ENCODE results near the gene NCKAP1. TPM values are rescaled to one million over a fixed set of nuclear protein-coding genes. Genes with fewer than 3 reads are reported as not detected.
"Not testable (repeated sequence)": the region's sequence is repeated elsewhere in the genome, so short reads cannot be mapped to it uniquely, and the experiment has no call there.

Gene NCKAP1
- total and polyA plus RNA-seq, 2 experiments from 2014 or later = 54.5 to 216 TPM

DNA sequence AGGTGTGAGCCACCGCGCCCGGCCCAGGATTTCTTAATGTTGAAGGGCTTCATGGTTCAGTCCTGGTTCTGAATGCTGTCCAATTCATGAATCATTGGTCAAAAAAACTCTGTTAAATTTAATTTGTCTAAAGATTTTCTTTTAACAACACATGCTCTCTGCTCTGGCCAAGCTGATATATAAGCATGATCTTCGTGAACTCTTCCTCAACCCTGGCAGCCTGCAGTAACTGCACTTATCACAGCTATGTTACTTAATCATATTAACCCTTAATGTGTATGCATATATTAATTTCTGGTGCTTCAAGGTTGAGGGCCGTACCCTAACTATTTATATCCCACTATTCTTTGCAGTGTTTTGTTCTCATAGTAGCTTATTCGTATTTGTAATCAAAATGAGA lies 142.5 kb downstream of the NCKAP1 start:
- 92% methylated on average over 6 of the region's 6 CpGs for WGBS (ENCODE audit: low lambda C conversion rate, missing lambda C conversion rate)
- no peak overlapping the region for H3K4me3 ChIP-seq

GRCh38 chr2:182895169-182895568 lies 143.1 kb downstream of the NCKAP1 start:
- no peak overlapping the region for H2AFZ ChIP-seq
- H3K4me3 ChIP-seq = no peak overlapping the region
- H3K9me2 ChIP-seq (replicated peaks; ENCODE audit: insufficient read depth) = no peaks in the 10 kb centered on the region
- no peaks in the 10 kb centered on the region for H3K9me3 ChIP-seq (ENCODE audit: low read depth)
- no peak overlapping the region for H3K4me2 ChIP-seq
- 93% methylated on average over 4 of the region's 4 CpGs for WGBS (ENCODE audit: low lambda C conversion rate, missing lambda C conversion rate)
- no peaks in the 10 kb centered on the region for H3K27me3 ChIP-seq
- H3K79me2 ChIP-seq = no peaks in the 10 kb centered on the region
- no peaks in the 10 kb centered on the region for H3K36me3 ChIP-seq (replicated peaks; ENCODE audit: insufficient read depth, low read depth)
- no peak overlapping the region for H3K27ac ChIP-seq
- no peaks in the 10 kb centered on the region for H4K20me1 ChIP-seq (ENCODE audit: insufficient read depth, poor library complexity, severe bottlenecking)
- DNase-seq (ENCODE audit: low spot score) = no peak
- H3K4me1 ChIP-seq (ENCODE audit: insufficient read depth) = peaks cover 14% of the 10 kb centered on the region
- no peak for TF ChIP-seq CTCF (IDR thresholded peaks at IDR 0.05; ENCODE audit: poor library complexity)
- no peak for TF ChIP-seq EZH2 (IDR thresholded peaks at IDR 0.05; ENCODE audit: borderline replicate concordance)
- TF ChIP-seq EZH2phosphoT487 (IDR thresholded peaks at IDR 0.05; ENCODE audit: low read depth, severe bottlenecking, unreplicated experiment) = no peak

More for the DNA sequence above, 142.5 kb downstream of the NCKAP1 start:
- Histone ChIP-seq H2AFZ (no peak overlapping the region), H4K20me1 (ENCODE audit: insufficient read depth, poor library complexity, severe bottlenecking) (no peaks in the 10 kb centered on the region), H3K4me2 (no peak overlapping the region), H3K27ac (no peak overlapping the region), H3K9me2 (replicated peaks; ENCODE audit: insufficient read depth) (no peaks in the 10 kb centered on the region), H3K4me1 (ENCODE audit: insufficient read depth) (peaks cover 14% of the 10 kb centered on the region), H3K79me2 (no peaks in the 10 kb centered on the region), H3K9me3 (ENCODE audit: low read depth) (no peaks in the 10 kb centered on the region), H3K27me3 (no peaks in the 10 kb centered on the region), H3K36me3 (replicated peaks; ENCODE audit: insufficient read depth, low read depth) (no peaks in the 10 kb centered on the region)
- TF ChIP-seq CTCF (IDR thresholded peaks at IDR 0.05; ENCODE audit: poor library complexity) = no peak
- no peak for TF ChIP-seq EZH2 (IDR thresholded peaks at IDR 0.05; ENCODE audit: borderline replicate concordance)
- no peak for TF ChIP-seq EZH2phosphoT487 (IDR thresholded peaks at IDR 0.05; ENCODE audit: low read depth, severe bottlenecking, unreplicated experiment)
- no peak for DNase-seq (ENCODE audit: low spot score)

DNA sequence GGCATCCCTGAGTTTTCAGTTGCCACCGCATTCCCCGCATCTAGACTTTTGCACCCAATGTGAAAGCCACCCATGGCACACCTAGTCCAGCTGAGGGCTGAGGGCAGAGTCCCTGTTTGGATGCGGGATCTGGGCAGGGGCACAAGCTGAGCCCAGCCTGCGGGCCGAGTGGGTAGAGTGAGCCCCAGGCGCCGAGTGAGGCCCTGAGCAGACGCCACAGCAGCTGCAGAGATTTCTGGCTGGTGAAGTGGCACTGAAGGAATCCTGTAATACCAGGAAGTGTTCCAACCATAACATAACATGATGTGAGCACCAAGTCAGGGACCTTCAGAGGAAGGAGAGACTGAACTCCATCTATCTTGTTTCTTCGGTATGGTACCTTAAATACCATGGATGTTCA lies 144.1 kb downstream of the NCKAP1 start:
- H3K79me2 ChIP-seq = no peaks in the 10 kb centered on the region
- no peak overlapping the region for H3K4me2 ChIP-seq
- no peak for TF ChIP-seq EZH2phosphoT487 (IDR thresholded peaks at IDR 0.05; ENCODE audit: low read depth, severe bottlenecking, unreplicated experiment)
- no peak for TF ChIP-seq EZH2 (IDR thresholded peaks at IDR 0.05; ENCODE audit: borderline replicate concordance)
- TF ChIP-seq CTCF (IDR thresholded peaks at IDR 0.05; ENCODE audit: poor library complexity) = no peak
- H3K9me2 ChIP-seq (replicated peaks; ENCODE audit: insufficient read depth) = no peaks in the 10 kb centered on the region
- no peak overlapping the region for H3K27ac ChIP-seq
- no peak overlapping the region for H2AFZ ChIP-seq
- no peaks in the 10 kb centered on the region for H3K27me3 ChIP-seq
- 98% methylated on average over 9 of the region's 9 CpGs for WGBS (ENCODE audit: low lambda C conversion rate, missing lambda C conversion rate)
- H3K4me3 ChIP-seq = no peak overlapping the region
- H3K4me1 ChIP-seq (ENCODE audit: insufficient read depth) = peaks cover 14% of the 10 kb centered on the region
- no peaks in the 10 kb centered on the region for H4K20me1 ChIP-seq (ENCODE audit: insufficient read depth, poor library complexity, severe bottlenecking)
- H3K9me3 ChIP-seq (ENCODE audit: low read depth) = no peaks in the 10 kb centered on the region
- DNase-seq (ENCODE audit: low spot score) = no peak
- no peaks in the 10 kb centered on the region for H3K36me3 ChIP-seq (replicated peaks; ENCODE audit: insufficient read depth, low read depth)

DNA sequence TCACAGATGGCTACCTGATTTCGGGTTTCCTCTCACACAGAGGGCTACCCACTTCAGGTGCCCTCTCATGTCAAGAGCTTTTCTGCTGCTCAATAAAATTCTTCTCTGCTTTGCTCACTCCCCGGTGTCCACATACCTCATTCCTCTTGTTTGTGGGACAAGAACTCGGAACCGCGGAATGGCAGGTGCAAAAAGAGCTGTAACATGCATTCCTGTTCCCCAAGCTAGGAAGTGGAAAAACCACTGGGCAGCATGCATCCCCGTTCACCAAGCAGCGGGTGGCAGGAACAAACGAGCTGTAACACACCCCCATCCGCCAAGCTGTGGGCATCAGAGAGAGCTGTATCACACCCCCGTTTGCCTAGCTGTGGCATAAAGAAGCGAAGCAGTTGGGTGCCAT lies 144.6 kb downstream of the NCKAP1 start:
- DNase-seq (ENCODE audit: low spot score) = no peak
- Histone ChIP-seq H3K9me2 (replicated peaks; ENCODE audit: insufficient read depth) (no peaks in the 10 kb centered on the region), H3K27ac (no peak overlapping the region), H3K36me3 (replicated peaks; ENCODE audit: insufficient read depth, low read depth) (no peaks in the 10 kb centered on the region), H3K4me3 (no peak overlapping the region), H4K20me1 (ENCODE audit: insufficient read depth, poor library complexity, severe bottlenecking) (no peaks in the 10 kb centered on the region), H3K79me2 (no peaks in the 10 kb centered on the region), H2AFZ (no peak overlapping the region), H3K27me3 (no peaks in the 10 kb centered on the region), H3K9me3 (ENCODE audit: low read depth) (no peaks in the 10 kb centered on the region), H3K4me2 (no peak overlapping the region), H3K4me1 (ENCODE audit: insufficient read depth) (peaks cover 14% of the 10 kb centered on the region)
- WGBS (ENCODE audit: low lambda C conversion rate, missing lambda C conversion rate) = 93% methylated on average over 11 of the region's 11 CpGs
- no peak for TF ChIP-seq EZH2phosphoT487 (IDR thresholded peaks at IDR 0.05; ENCODE audit: low read depth, severe bottlenecking, unreplicated experiment)
- TF ChIP-seq EZH2 (IDR thresholded peaks at IDR 0.05; ENCODE audit: borderline replicate concordance) = no peak
- no peak for TF ChIP-seq CTCF (IDR thresholded peaks at IDR 0.05; ENCODE audit: poor library complexity)

DNA sequence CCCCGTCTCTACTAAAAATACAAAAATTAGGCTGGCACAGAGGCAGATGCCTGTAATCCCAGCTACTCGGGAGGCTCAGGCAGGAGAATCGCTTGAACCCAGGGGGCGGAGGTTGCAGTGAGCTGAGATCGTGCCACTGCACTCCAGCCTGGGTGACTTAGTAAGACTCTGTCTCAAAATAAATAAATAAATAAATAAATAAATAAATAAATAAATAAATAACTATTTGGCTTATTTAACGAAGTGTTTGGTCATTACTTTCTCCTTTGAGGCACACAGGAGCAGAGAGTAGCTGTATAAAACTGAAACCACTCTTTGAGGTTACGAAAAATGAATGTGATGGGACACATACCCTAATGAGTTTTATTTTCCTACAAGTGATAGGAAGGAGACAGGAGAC lies 145.2 kb downstream of the NCKAP1 start:
- not testable (repeated sequence) for H3K9me2 ChIP-seq (replicated peaks; ENCODE audit: insufficient read depth); H4K20me1 ChIP-seq (ENCODE audit: insufficient read depth, poor library complexity, severe bottlenecking); DNase-seq (ENCODE audit: low spot score); H3K4me3 ChIP-seq; H3K4me2 ChIP-seq; H3K9me3 ChIP-seq (ENCODE audit: low read depth); H2AFZ ChIP-seq; H3K27ac ChIP-seq; H3K36me3 ChIP-seq (replicated peaks; ENCODE audit: insufficient read depth, low read depth); H3K27me3 ChIP-seq; H3K79me2 ChIP-seq
- WGBS (ENCODE audit: low lambda C conversion rate, missing lambda C conversion rate) = 91% methylated on average over 7 of the region's 7 CpGs
- peaks cover 14% of the 10 kb centered on the region for H3K4me1 ChIP-seq (ENCODE audit: insufficient read depth)
